Measurements from ENCODE around the gene HFE. TPM values are rescaled to one million over a fixed set of nuclear protein-coding genes. Genes with fewer than 3 reads are reported as not detected.
"Not testable (repeated sequence)": the region's sequence is repeated elsewhere in the genome, so short reads cannot be mapped to it uniquely, and the experiment has no call there.

Gene HFE
- total RNA-seq, 1 donor from 2014 or later: 2.2 TPM

GRCh38 chr6:26064619-26065257 is 22.5 kb upstream of the HFE start:
- peak; percentile 73 for DNase-seq

- peak; percentile 89 for DNase-seq
These were observed 21.3 kb upstream of the HFE start for GRCh38 chr6:26065952-26066380.

GRCh38 chr6:26067367-26067766 is 19.9 kb upstream of the HFE start:
- DNase-seq: no peak

- DNase-seq: no peak
These were observed 19.2 kb upstream of the HFE start for GRCh38 chr6:26068036-26068435.

- no peak for DNase-seq
These were observed 16.1 kb upstream of the HFE start for GRCh38 chr6:26071135-26071534.

GRCh38 chr6:26075063-26075717 is 12.0 kb upstream of the HFE start:
- no peak for DNase-seq

- peak; percentile 73 for DNase-seq
These were observed 9.2 kb upstream of the HFE start for GRCh38 chr6:26078066-26078465.

GRCh38 chr6:26081096-26081495 is 6.1 kb upstream of the HFE start:
- not testable (repeated sequence) for DNase-seq

- DNase-seq: no peak
These were observed 1.0 kb upstream of the HFE start for GRCh38 chr6:26086211-26086610.

- peak; percentile 19 for DNase-seq
These were observed 1.1 kb downstream of the HFE start for GRCh38 chr6:26088344-26088743.

- DNase-seq: no peak
These were observed 2.0 kb downstream of the HFE start for GRCh38 chr6:26089272-26089671.

- no peak for DNase-seq
These were observed 5.2 kb downstream of the HFE start for GRCh38 chr6:26092443-26092842.

GRCh38 chr6:26094036-26094435 is 6.8 kb downstream of the HFE start:
- no peak for DNase-seq

- DNase-seq: peak; percentile 85
These were observed 10.1 kb downstream of the HFE start for GRCh38 chr6:26097268-26097875.

GRCh38 chr6:26103141-26103769 is 16.0 kb downstream of the HFE start:
- peak; percentile 50 for DNase-seq

- peak; percentile 93 for DNase-seq
These were observed 16.7 kb downstream of the HFE start for GRCh38 chr6:26103770-26104456.

GRCh38 chr6:26104457-26105108 is 17.4 kb downstream of the HFE start:
- no peak for DNase-seq

GRCh38 chr6:26105109-26105730 is 18.0 kb downstream of the HFE start:
- no peak for DNase-seq

GRCh38 chr6:26105842-26106241 is 18.6 kb downstream of the HFE start:
- no peak for DNase-seq

- no peak for DNase-seq
These were observed 20.7 kb downstream of the HFE start for GRCh38 chr6:26107935-26108334.

GRCh38 chr6:26109772-26110171 is 22.5 kb downstream of the HFE start:
- DNase-seq: no peak

GRCh38 chr6:26113570-26113969 is 26.3 kb downstream of the HFE start:
- no peak for DNase-seq

Measured in dermis blood vessel endothelial cell (primary cell).